Measurements from ENCODE around the gene PRPF40B.
"Not testable (repeated sequence)": the region's sequence is repeated elsewhere in the genome, so short reads cannot be mapped to it uniquely, and the experiment has no call there.

The PRPF40B gene

GRCh38 chr12:49623142-49623904 is at the start of gene PRPF40B:
Gene PRPF40B (plus strand): TSS chr12:49623561. CDS start chr12:49623591, 30 bp downstream.
- peak; percentile 83 for DNase-seq

- DNase-seq: peak; percentile 56
These were observed 45.6 kb upstream of the PRPF40B start for GRCh38 chr12:49577589-49578315.

GRCh38 chr12:49578471-49579112 is 44.8 kb upstream of the PRPF40B start:
- no peak for DNase-seq

- peak; percentile 78 for DNase-seq
These were observed 42.5 kb upstream of the PRPF40B start for GRCh38 chr12:49580572-49581535.

GRCh38 chr12:49582201-49582600 is 41.2 kb upstream of the PRPF40B start:
- DNase-seq: no peak

- no peak for DNase-seq
These were observed 40.5 kb upstream of the PRPF40B start for GRCh38 chr12:49582850-49583249.

GRCh38 chr12:49583366-49584094 is 39.8 kb upstream of the PRPF40B start:
- DNase-seq: no peak

GRCh38 chr12:49584591-49584990 is 38.8 kb upstream of the PRPF40B start:
- no peak for DNase-seq

GRCh38 chr12:49585477-49586459 is 37.6 kb upstream of the PRPF40B start:
- no peak for DNase-seq

- no peak for DNase-seq
These were observed 36.0 kb upstream of the PRPF40B start for GRCh38 chr12:49587174-49587908.

GRCh38 chr12:49588281-49588680 is 35.1 kb upstream of the PRPF40B start:
- DNase-seq: no peak

- peak; percentile 92 for DNase-seq
These were observed 34.4 kb upstream of the PRPF40B start for GRCh38 chr12:49588721-49589516.

- DNase-seq: no peak
These were observed 24.8 kb upstream of the PRPF40B start for GRCh38 chr12:49598527-49598926.

GRCh38 chr12:49599961-49600360 is 23.4 kb upstream of the PRPF40B start:
- no peak for DNase-seq

GRCh38 chr12:49603721-49604120 is 19.6 kb upstream of the PRPF40B start:
- no peak for DNase-seq

- DNase-seq: no peak
These were observed 18.5 kb upstream of the PRPF40B start for GRCh38 chr12:49604856-49605255.

- not testable (repeated sequence) for DNase-seq
These were observed 17.8 kb upstream of the PRPF40B start, which contains the start of gene FAM186B for GRCh38 chr12:49605539-49605938. Gene FAM186B (minus strand): TSS chr12:49605639. CDS start chr12:49605477, 162 bp downstream.

- no peak for DNase-seq
These were observed 14.1 kb upstream of the PRPF40B start for GRCh38 chr12:49609059-49609874.

Data from hematopoietic multipotent progenitor cell treated with erythropoietin and hydrocortisone succinate and interleukin-3 and kit ligand, for 8 days (in vitro differentiated cells).